ENCODE measurements around the gene GFY. TPM values are rescaled to one million over a fixed set of nuclear protein-coding genes. Genes with fewer than 3 reads are reported as not detected.

GFY gene
- total RNA-seq, 4 donors from 2014 or later, result not detected

- Histone ChIP-seq H3K36me3 (no peaks in the 10 kb centered on the region), H3K4me1 (no peaks in the 10 kb centered on the region), H3K27ac (no peak overlapping the region), H3K27me3 (peaks cover 67% of the 10 kb centered on the region), H3K9me3 (no peaks in the 10 kb centered on the region), H3K4me3 (no peak overlapping the region)
- WGBS, 2 donors (ENCODE audit: low coverage in 1 of 2), result 88 to 90% methylated on average over 2 to 3 of the region's 3 CpGs
- no peak for ATAC-seq
- no peak for TF ChIP-seq EP300 (IDR thresholded peaks at IDR 0.05)
- no peak for TF ChIP-seq POLR2A (IDR thresholded peaks at IDR 0.05)
- TF ChIP-seq CTCF (IDR thresholded peaks at IDR 0.05), result no peak
- TF ChIP-seq POLR2AphosphoS5 (IDR thresholded peaks at IDR 0.05), result no peak
These were observed 10.9 kb upstream of the GFY start for GRCh38 chr19:49414256-49414655.

- ATAC-seq, result no peak
- H3K27ac ChIP-seq, result no peak overlapping the region
- WGBS, 2 donors (ENCODE audit: low coverage in 1 of 2), result 80% methylated on average over 1 of the region's 15 CpGs; no CpG with 5 or more reads in 1 of the 2 donors
- no peaks in the 10 kb centered on the region for H3K36me3 ChIP-seq
- no peaks in the 10 kb centered on the region for H3K4me1 ChIP-seq
- H3K9me3 ChIP-seq, result no peaks in the 10 kb centered on the region
- no peak overlapping the region for H3K4me3 ChIP-seq
- TF ChIP-seq EP300 (IDR thresholded peaks at IDR 0.05) (no peak), POLR2AphosphoS5 (IDR thresholded peaks at IDR 0.05) (no peak), CTCF (IDR thresholded peaks at IDR 0.05) (no peak), POLR2A (IDR thresholded peaks at IDR 0.05) (no peak)
- H3K27me3 ChIP-seq, result peaks cover 71% of the 10 kb centered on the region
These were observed 9.9 kb upstream of the GFY start for GRCh38 chr19:49415102-49415809.

- H3K27me3 ChIP-seq, result peaks cover 77% of the 10 kb centered on the region
- peaks cover 0 to 3% (median 0%) of the 10 kb centered on the region in 3 donors for H3K4me1 ChIP-seq
- ATAC-seq, result no peak
- 71 to 83% methylated on average over 1 to 2 of the region's 2 CpGs for WGBS, 2 donors (ENCODE audit: low coverage in 1 of 2)
- H3K4me3 ChIP-seq, result no peak overlapping the region
- H3K36me3 ChIP-seq, result no peaks in the 10 kb centered on the region
- TF ChIP-seq POLR2AphosphoS5 (IDR thresholded peaks at IDR 0.05) (no peak), CTCF (IDR thresholded peaks at IDR 0.05) (no peak), POLR2A (IDR thresholded peaks at IDR 0.05) (no peak), EP300 (IDR thresholded peaks at IDR 0.05) (no peak)
- H3K9me3 ChIP-seq, result no peaks in the 10 kb centered on the region
- H3K27ac ChIP-seq, result no peak overlapping the region
These were observed 9.4 kb upstream of the GFY start for GRCh38 chr19:49415810-49416200.

- Histone ChIP-seq H3K4me1 (peaks cover 0 to 16% (median 9%) of the 10 kb centered on the region in 3 donors), H3K36me3 (no peaks in the 10 kb centered on the region), H3K9me3 (no peaks in the 10 kb centered on the region), H3K4me3 (no peak overlapping the region), H3K27ac (no peak overlapping the region), H3K27me3 (peaks cover 90% of the 10 kb centered on the region)
- WGBS, 2 donors (ENCODE audit: low coverage in 1 of 2), result 50% methylated on average over 1 of the region's 7 CpGs; no CpG with 5 or more reads in 1 of the 2 donors
- no peak for ATAC-seq
- TF ChIP-seq POLR2AphosphoS5 (IDR thresholded peaks at IDR 0.05) (no peak), CTCF (IDR thresholded peaks at IDR 0.05) (no peak), POLR2A (IDR thresholded peaks at IDR 0.05) (no peak), EP300 (IDR thresholded peaks at IDR 0.05) (no peak)
These were observed 8.1 kb upstream of the GFY start for GRCh38 chr19:49417088-49417487.

- TF ChIP-seq EP300 (IDR thresholded peaks at IDR 0.05) (no peak), POLR2AphosphoS5 (IDR thresholded peaks at IDR 0.05) (no peak), CTCF (IDR thresholded peaks at IDR 0.05) (no peak), POLR2A (IDR thresholded peaks at IDR 0.05) (no peak)
- Histone ChIP-seq H3K36me3 (no peaks in the 10 kb centered on the region), H3K4me3 (no peak overlapping the region), H3K9me3 (no peaks in the 10 kb centered on the region), H3K4me1 (peaks cover 0 to 30% (median 23%) of the 10 kb centered on the region in 3 donors), H3K27me3 (peaks cover 97% of the 10 kb centered on the region), H3K27ac (no peak overlapping the region)
- 72 to 91% methylated on average over 4 to 5 of the region's 5 CpGs for WGBS, 2 donors (ENCODE audit: low coverage in 1 of 2)
- ATAC-seq, result no peak
These were observed 6.7 kb upstream of the GFY start for GRCh38 chr19:49418511-49418910.
